GM12864 (cell line): ENCODE measurements around the gene ULBP3.

Experiments
- DNase-seq: peaks from one replicate; pipeline ENCODE4 v3.0.0-alpha.2; 2011; ENCODE audit warnings: low read depth
- H3K4me3 ChIP-seq: 2 replicates; pipeline ENCODE4 v1.5.1; 2011; ENCODE audit warnings: mild to moderate bottlenecking, low read depth, low read length, control low read depth
- TF ChIP-seq, protein P1 (sequence below): IDR thresholded peaks from 2 replicates; pipeline ENCODE4 v1.5.1; 2011; ENCODE audit warnings: low read depth, mild to moderate bottlenecking, moderate library complexity, low read length, control low read depth, inconsistent platforms; ENCODE audit errors: missing control alignments

The ULBP3 gene

GRCh38 chr6:150068720-150069648 lies at the start of gene ULBP3:
ULBP3 (minus strand) TSS chr6:150069121; CDS start chr6:150069066, 55 bp downstream.
- DNase-seq, result no peak
- H3K4me3 ChIP-seq, result peak within 1 kb of the TSS; percentile 45
- TF ChIP-seq, protein P1, sequence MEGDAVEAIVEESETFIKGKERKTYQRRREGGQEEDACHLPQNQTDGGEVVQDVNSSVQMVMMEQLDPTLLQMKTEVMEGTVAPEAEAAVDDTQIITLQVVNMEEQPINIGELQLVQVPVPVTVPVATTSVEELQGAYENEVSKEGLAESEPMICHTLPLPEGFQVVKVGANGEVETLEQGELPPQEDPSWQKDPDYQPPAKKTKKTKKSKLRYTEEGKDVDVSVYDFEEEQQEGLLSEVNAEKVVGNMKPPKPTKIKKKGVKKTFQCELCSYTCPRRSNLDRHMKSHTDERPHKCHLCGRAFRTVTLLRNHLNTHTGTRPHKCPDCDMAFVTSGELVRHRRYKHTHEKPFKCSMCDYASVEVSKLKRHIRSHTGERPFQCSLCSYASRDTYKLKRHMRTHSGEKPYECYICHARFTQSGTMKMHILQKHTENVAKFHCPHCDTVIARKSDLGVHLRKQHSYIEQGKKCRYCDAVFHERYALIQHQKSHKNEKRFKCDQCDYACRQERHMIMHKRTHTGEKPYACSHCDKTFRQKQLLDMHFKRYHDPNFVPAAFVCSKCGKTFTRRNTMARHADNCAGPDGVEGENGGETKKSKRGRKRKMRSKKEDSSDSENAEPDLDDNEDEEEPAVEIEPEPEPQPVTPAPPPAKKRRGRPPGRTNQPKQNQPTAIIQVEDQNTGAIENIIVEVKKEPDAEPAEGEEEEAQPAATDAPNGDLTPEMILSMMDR, result peak; percentile 37

DNA sequence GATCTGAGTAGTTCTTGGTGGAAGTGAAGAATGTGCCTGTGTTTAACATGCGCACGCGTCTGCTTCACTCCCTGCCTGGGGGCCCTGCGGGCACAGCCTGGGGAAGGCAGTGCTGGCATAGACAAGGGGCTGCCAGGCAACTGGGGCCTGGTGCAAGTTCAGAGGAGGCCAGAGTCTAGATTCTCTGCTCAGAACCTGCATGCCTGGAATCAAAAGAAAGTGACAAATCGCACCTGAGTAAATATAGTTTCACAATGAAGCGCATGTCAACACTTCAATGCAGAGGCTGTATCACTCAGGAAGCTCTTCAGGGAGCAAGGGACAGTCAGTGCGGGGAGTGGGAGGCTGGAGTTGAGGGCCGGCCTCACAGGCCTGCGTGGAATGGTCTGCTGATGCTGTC lies 49.7 kb upstream of the ULBP3 start:
- TF ChIP-seq, protein P1, result no peak
- no peak for DNase-seq
- H3K4me3 ChIP-seq, result no peak overlapping the region

DNA sequence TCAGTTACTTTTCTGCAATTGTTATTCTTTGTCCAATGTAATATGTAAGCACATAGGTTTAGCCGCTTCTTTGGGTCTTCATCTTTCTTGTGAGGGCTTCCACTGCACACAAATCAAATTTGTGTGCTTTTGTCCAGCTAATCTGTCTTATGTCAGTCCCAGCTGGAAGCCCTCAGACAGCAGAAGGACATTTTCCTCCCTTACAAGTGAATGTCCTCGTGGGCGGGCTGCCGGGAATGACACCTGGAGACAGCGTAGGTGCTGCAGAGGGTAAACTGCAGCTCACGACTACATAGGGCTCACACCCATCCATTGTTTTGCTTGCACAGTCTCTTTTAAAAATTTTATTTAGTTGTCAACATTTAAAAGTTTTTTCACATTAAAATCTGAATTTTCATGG lies 49.3 kb upstream of the ULBP3 start:
- TF ChIP-seq, protein P1, result no peak
- DNase-seq, result no peak
- no peak overlapping the region for H3K4me3 ChIP-seq

- no peak overlapping the region for H3K4me3 ChIP-seq
- TF ChIP-seq, protein P1, result no peak
- no peak for DNase-seq
Measured at GRCh38 chr6:150116200-150116800, 47.4 kb upstream of the ULBP3 start.

- no peak overlapping the region for H3K4me3 ChIP-seq
- TF ChIP-seq, protein P1, result no peak
- no peak for DNase-seq
Measured at GRCh38 chr6:150115769-150116168, 46.8 kb upstream of the ULBP3 start.

GRCh38 chr6:150112233-150112632 lies 43.3 kb upstream of the ULBP3 start:
- DNase-seq, result no peak
- TF ChIP-seq, protein P1, result no peak
- no peak overlapping the region for H3K4me3 ChIP-seq
